Right lobe of liver (tissue), 4 donors: ENCODE results near the gene PTPRCAP.

Source experiments
- POLR2A ChIP-seq: fragments of 450-650 bp; IDR thresholded peaks from one replicate; pipeline ENCODE4 v1.6.1; 2017; ENCODE audit warnings: antibody characterized with exemption, mild to moderate bottlenecking
- TF ChIP-seq, protein P1 (sequence below), 4 donors: fragments of 200-600 bp in 3 of 4; fragments of 450-650 bp in 1 of 4; IDR thresholded peaks; one replicate each; pipeline versions ENCODE4 v1.5.1 to v1.8.0; 2016 to 2022; ENCODE audit warnings: antibody characterized with exemption in 4 of 4, mild to moderate bottlenecking in 2 of 4
- donor health status: DM: no; HTN: no; CAD: no.
- donor health status: DM: no; HTN: no; CAD: no.
- donor health status: DM: no; HTN: yes; CAD: no.

DNA sequence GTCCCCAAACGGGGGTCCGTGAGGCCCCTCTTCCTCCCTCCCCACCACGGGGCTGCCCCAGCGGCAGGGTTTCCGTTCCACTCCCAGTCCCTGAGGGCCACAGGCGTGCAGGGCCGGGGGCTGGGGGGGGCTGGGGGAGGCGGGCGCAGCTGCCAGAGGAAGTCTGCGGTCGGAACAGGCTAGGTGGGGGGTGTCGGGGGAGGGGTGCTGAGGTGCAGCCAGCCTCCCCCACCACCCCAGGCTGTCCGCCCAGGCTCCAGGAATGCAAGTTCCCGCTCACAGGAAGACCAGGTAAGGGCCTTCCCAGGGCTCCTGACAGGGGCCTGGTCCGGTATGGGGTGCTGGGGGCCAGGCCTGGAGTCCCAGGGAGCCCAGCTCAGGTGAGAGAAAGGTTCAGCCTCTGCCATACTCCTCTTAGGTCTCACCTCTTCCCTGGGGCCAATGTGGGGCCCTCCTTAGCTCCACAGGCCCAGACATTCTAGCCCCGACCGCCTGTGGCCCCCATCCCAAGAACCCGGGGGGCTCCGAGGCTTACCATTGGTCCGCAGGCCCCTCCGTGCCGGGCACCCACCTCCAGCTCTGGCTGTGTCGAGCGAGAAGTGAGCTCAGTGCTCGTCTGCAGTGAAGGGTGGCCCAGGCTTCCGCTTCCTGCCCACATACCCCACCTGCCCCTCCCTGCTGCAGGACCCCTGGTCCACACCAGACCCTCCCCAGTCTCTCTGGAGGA is at the start of gene PTPRCAP:
- TF ChIP-seq, protein P1, sequence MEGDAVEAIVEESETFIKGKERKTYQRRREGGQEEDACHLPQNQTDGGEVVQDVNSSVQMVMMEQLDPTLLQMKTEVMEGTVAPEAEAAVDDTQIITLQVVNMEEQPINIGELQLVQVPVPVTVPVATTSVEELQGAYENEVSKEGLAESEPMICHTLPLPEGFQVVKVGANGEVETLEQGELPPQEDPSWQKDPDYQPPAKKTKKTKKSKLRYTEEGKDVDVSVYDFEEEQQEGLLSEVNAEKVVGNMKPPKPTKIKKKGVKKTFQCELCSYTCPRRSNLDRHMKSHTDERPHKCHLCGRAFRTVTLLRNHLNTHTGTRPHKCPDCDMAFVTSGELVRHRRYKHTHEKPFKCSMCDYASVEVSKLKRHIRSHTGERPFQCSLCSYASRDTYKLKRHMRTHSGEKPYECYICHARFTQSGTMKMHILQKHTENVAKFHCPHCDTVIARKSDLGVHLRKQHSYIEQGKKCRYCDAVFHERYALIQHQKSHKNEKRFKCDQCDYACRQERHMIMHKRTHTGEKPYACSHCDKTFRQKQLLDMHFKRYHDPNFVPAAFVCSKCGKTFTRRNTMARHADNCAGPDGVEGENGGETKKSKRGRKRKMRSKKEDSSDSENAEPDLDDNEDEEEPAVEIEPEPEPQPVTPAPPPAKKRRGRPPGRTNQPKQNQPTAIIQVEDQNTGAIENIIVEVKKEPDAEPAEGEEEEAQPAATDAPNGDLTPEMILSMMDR (IDR thresholded peaks at IDR 0.05): no peak
- TF ChIP-seq POLR2A: no peak
